Measurements from ENCODE around the gene TRIM9.
A peak's percentile ranks its signal among the peaks of the same experiment; 100 is the strongest.

The TRIM9 gene

DNA sequence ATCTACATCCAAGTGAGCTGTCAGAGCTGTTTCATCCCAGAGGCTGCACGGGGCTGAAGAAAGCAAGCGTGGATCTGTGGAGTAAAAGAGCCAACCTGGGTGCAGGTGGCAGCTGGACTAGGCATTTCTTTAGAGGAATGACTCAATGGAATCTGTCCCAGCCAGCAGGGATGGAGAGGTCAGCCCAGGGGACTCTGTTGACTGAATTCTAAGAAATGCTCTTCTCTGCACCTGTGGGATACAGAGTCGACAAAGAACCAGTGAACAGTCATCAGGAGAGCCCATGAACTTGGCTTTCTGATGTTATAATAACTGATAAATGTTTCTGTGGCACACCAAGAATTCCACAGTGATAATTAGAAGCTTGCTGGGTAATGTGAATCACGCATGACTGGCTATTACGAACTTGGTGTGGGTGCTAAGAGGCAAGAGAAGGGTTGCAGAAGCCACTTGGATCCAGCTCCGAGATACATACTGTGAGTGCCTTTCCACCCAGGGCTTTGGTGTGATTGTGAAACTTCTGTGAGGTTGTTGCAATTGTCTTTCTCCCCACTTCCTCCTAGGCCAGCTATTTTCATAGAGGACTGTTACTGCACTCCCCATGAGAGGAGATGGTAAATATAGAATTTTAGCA, 166.8 kb downstream of the TRIM9 start:
- TF ChIP-seq, protein P1, sequence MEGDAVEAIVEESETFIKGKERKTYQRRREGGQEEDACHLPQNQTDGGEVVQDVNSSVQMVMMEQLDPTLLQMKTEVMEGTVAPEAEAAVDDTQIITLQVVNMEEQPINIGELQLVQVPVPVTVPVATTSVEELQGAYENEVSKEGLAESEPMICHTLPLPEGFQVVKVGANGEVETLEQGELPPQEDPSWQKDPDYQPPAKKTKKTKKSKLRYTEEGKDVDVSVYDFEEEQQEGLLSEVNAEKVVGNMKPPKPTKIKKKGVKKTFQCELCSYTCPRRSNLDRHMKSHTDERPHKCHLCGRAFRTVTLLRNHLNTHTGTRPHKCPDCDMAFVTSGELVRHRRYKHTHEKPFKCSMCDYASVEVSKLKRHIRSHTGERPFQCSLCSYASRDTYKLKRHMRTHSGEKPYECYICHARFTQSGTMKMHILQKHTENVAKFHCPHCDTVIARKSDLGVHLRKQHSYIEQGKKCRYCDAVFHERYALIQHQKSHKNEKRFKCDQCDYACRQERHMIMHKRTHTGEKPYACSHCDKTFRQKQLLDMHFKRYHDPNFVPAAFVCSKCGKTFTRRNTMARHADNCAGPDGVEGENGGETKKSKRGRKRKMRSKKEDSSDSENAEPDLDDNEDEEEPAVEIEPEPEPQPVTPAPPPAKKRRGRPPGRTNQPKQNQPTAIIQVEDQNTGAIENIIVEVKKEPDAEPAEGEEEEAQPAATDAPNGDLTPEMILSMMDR (IDR thresholded peaks at IDR 0.05; ENCODE audit: extremely low read depth, missing control alignments) = no peak
- DNase-seq (ENCODE audit: low spot score) = peak; percentile 48

DNA sequence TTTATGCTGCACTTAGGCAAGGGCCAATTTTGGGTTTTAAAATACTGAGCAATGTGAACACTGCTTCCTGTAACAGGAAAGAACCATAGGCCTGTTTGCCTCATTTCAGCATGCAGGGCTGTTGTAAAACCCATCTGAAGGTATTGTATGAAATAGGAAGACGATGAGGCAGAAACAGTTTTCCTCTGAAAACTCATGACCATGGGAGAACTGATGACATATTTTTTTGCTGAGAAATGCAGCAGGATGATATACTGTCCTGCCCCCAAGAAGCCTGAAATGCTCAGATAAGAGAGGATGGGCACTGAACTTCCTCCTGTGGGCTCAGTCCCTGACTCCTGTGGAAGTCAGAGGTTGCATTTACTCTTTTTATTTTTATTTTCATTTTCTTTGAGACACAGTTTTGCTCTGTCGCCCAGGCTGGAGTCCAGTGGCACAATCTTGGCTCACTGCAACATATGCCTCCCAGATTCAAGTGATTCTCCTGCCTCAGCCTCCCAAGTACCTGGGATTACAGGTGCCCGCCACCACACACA, 168.0 kb downstream of the TRIM9 start:
- TF ChIP-seq, protein P1 (IDR thresholded peaks at IDR 0.05; ENCODE audit: extremely low read depth, missing control alignments) = no peak
- DNase-seq (ENCODE audit: low spot score) = no peak

Measured in GM20000 (cell line).